ENCODE data around the gene CCR7.

Gene CCR7

GRCh38 chr17:40532520-40533253 is 32.6 kb downstream of the CCR7 start:
- DNase-seq = peak; percentile 56

GRCh38 chr17:40531051-40531991 is 34.0 kb downstream of the CCR7 start:
- peak; percentile 90 for DNase-seq

GRCh38 chr17:40530531-40530994 is 34.7 kb downstream of the CCR7 start:
- DNase-seq = peak; percentile 60

- no peak for DNase-seq
Measured at GRCh38 chr17:40529991-40530390, 35.3 kb downstream of the CCR7 start.

- DNase-seq = peak; percentile 59
Measured at GRCh38 chr17:40528692-40529417, 36.4 kb downstream of the CCR7 start.

- peak; percentile 45 for DNase-seq
Measured at GRCh38 chr17:40526668-40527067, 38.6 kb downstream of the CCR7 start.

- no peak for DNase-seq
Measured at GRCh38 chr17:40525294-40525693, 40.0 kb downstream of the CCR7 start.

GRCh38 chr17:40524243-40524965 is 40.9 kb downstream of the CCR7 start:
- no peak for DNase-seq

- DNase-seq = peak; percentile 47
Measured at GRCh38 chr17:40522961-40523310, 42.3 kb downstream of the CCR7 start.

- no peak for DNase-seq
Measured at GRCh38 chr17:40522250-40522960, 42.9 kb downstream of the CCR7 start.

GRCh38 chr17:40520991-40521453 is 44.2 kb downstream of the CCR7 start:
- DNase-seq = no peak

GRCh38 chr17:40519089-40519775 is 46.0 kb downstream of the CCR7 start:
- no peak for DNase-seq

GRCh38 chr17:40518401-40519088 is 46.7 kb downstream of the CCR7 start:
- no peak for DNase-seq

- no peak for DNase-seq
Measured at GRCh38 chr17:40517981-40518380, 47.3 kb downstream of the CCR7 start.

GRCh38 chr17:40517286-40517662 is 48.0 kb downstream of the CCR7 start:
- DNase-seq = no peak

- DNase-seq = peak; percentile 76
Measured at GRCh38 chr17:40516581-40517285, 48.5 kb downstream of the CCR7 start.

GRCh38 chr17:40515491-40516041 is 49.7 kb downstream of the CCR7 start:
- DNase-seq = no peak

- DNase-seq = no peak
Measured at GRCh38 chr17:40515011-40515410, 50.3 kb downstream of the CCR7 start.
